MM.1S (cell line): ENCODE measurements around the gene TSPAN1.

Source experiments
- EZH2 ChIP-seq: fragments of 300-600 bp; sonication (generic); optimal IDR thresholded peaks from 2 replicates; pipeline ENCODE3; 2017; ENCODE audit warnings: low read depth, mild to moderate bottlenecking, antibody characterized with exemption, low read length, mixed read lengths
- EZH2phosphoT487 ChIP-seq: fragments of 300-600 bp; sonication (generic); IDR thresholded peaks from 2 replicates; pipeline ENCODE4 v1.6.1; 2018; ENCODE audit warnings: antibody characterized with exemption, low read length
- TF ChIP-seq, protein P1 (sequence below): fragments of 300-600 bp; sonication (generic); IDR thresholded peaks from 2 replicates; pipeline ENCODE4 v1.5.1; 2016; ENCODE audit warnings: antibody characterized with exemption, low read length, mixed read lengths

DNA sequence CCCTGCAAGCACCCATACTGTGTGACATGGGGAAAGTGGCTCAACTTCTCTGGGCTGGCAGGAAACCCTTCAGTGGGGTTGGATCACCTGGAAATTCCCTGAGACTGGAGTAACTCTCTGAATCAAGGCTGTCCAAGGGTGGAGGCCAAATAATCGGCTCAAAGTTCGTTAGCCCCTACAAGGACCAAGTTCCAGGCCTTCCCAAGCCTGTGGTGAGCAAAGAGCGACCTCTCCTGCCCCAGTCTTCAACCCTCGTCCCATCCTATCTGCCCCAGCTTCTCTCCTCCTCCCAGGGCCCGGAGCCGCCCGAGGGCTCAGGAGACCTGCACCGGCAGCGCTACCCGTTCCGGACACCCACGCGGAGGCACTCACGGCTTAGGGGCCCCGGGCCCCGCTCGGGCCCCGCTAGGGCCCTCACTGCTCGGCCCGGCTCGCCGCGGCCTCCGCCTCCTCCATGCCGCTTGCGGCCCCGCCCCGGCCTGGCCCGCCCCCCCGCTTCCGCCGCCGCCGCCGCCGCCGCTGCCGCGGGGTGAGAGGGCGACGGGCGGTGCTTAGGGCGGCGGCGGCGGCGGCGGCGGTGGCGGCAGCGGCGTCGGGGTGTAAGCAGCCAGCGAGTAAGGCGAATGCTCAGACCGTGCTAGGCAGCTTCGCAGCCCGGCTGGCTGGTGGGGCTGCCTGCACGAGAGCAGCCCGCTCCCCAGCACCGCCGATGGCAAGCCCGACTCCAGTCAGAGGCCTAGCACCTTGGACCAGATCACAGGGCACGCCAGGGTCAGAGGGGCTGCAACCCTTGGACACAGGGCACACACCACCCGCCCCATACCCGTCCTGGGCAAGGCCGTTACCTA is 23.3 kb downstream of the TSPAN1 start, which contains the start of gene POMGNT1:
- TF ChIP-seq, protein P1, sequence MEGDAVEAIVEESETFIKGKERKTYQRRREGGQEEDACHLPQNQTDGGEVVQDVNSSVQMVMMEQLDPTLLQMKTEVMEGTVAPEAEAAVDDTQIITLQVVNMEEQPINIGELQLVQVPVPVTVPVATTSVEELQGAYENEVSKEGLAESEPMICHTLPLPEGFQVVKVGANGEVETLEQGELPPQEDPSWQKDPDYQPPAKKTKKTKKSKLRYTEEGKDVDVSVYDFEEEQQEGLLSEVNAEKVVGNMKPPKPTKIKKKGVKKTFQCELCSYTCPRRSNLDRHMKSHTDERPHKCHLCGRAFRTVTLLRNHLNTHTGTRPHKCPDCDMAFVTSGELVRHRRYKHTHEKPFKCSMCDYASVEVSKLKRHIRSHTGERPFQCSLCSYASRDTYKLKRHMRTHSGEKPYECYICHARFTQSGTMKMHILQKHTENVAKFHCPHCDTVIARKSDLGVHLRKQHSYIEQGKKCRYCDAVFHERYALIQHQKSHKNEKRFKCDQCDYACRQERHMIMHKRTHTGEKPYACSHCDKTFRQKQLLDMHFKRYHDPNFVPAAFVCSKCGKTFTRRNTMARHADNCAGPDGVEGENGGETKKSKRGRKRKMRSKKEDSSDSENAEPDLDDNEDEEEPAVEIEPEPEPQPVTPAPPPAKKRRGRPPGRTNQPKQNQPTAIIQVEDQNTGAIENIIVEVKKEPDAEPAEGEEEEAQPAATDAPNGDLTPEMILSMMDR: peak; percentile 26; the same call in 1 of the 2 replicates
- TF ChIP-seq EZH2phosphoT487: no peak
- no peak for TF ChIP-seq EZH2
